Caki2 (cell line): ENCODE measurements around the gene MTA3. TPM values are rescaled to one million over a fixed set of nuclear protein-coding genes. Genes with fewer than 3 reads are reported as not detected.
"Not testable (repeated sequence)": the region's sequence is repeated elsewhere in the genome, so short reads cannot be mapped to it uniquely, and the experiment has no call there.

Experiments used
- DNase-seq: peaks from one replicate; pipeline ENCODE4 v3.0.0-alpha.2; 2015; ENCODE audit warnings: low read depth
- in situ Hi-C: cut with HindIII; loops from 2 replicates; pipeline ENCODE4 v1.10.0; 2016; ENCODE audit warnings: low sequenced_read_pairs, low pct_unique_long_range_greater_than_20kb, mixed read lengths
- total RNA-seq: library from RNA; depleted of rRNA; stranded (reverse); fragments of >200 nt; shearing (Covaris generic); gene quantifications from 2 replicates; pipeline ENCODE4 v1.2.3, GENCODE V29; 2014; ENCODE audit warnings: low replicate concordance; rRNA removed

Gene MTA3
- total RNA-seq = 31.2 and 31.6 TPM in 2 replicates

DNA sequence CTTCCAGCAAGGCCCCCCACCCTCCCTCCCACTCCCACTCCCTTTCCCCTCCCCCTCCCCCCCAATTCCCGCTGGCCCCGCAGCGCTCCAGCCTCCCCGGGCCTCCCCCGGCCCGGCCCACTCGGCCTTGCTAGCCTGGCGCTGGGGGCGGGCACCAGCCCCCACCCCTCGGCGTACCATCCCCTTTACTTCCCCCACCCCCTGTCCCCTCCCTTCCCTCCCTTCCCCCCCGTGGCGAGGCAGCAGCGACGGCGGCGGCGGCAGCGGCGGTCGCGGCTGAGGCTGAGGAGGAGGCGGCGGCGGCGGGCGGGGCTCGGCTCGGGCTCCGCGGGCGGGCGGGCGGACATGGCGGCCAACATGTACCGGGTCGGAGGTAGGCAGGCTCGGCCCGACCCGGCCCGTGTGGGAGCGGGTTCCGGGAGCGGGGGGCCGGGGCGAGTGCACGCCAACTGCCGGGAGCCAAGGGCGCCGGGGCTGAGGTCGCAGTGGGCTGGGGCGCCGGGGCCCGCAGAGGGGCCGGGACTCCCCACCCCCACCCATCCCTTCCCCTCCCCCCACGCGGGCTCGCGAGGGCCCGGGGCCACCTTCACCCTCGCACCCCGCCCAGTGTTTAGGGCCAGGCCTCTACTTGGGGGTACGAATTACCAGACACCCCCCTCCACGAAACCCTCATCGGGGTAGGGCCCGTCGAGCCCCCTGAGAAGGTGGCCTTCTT lies at the start of gene MTA3:
Gene MTA3 (plus strand): TSS at position 232 of the 715 bp plus-strand sequence. CDS start 114 bp downstream, at position 346.
- in situ Hi-C loops = no loop called here
- peak; percentile 16 for DNase-seq

DNA sequence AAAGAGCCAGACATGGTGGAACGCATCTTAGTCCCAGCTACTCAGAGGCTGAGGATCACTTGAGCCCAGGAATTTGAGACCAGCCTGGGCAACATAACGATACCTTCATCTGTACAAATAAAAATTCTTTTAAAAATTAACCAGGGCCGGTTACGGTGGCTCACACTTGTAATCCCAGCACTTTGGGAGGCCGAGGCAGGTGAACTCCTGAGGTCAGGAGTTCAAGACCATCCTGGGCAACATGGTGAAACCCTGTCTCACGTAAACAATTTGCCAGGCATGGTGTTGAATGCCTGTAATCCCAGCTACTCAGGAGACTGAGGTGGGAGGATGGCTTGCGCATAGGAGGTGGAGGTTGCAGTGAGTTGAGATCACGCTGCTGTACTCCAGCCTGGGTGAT lies 48.8 kb upstream of the MTA3 start:
- DNase-seq = no peak
- in situ Hi-C loops = no loop called here

DNA sequence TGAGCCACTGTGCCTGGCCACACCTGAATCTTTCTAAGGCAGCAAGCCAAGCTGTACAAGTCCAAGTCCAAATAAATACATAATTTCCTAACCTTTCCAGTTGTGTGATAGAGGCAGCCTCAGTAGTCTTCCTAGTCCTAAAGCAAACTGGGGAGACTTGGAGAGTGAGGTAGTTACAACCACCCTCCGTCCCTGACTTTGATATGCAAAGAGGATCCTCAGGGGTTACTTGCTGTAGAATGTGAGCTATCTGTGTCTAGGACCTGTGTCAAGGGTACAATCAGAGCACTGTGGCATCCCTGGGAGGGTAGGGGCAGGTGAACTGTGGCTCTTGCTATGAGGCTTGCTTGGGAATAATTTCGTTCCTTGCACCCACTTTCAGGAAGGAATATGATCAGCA lies 46.4 kb upstream of the MTA3 start:
- DNase-seq = no peak
- in situ Hi-C loops = no loop called here

DNA sequence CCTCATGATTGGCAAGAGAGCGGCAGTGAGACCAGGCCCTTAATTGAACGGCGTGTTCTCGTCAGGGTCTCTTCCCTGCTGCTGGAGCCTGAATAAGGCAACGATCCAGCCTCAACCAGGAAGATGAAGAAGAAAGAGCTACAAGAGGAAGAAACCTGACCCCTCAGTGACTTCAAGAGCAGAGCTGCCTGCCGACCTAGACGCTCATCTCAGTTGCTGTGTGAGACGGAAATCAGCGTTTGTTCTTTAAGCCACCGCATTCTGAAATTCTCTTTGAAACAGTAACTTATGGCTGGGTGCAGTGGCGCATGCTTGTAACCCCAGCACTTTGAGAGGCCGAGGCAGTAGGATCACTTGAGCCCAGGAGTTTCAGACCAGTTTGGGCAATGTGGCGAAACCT lies 45.1 kb upstream of the MTA3 start:
- DNase-seq = no peak
- in situ Hi-C loops = no loop called here

DNA sequence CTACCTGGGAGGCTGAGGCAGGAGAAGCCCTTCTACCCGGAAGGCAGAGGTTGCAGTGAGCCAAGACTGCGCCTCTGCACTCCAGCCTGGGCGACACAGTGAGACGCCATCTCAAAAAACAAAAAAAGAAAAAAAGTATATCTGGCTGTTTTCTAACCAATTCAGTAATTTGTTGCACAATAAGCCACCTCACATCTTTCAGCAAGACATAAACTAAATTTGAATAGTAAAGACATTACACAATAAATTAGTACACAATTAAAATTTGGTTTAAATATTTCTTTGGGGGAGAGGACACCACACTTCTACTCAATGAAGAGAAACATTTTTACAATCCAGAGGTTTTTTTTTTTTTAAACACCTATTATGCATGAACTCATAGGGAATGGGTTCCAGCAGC lies 36.0 kb upstream of the MTA3 start:
- in situ Hi-C loops = no loop called here
- no peak for DNase-seq

DNA sequence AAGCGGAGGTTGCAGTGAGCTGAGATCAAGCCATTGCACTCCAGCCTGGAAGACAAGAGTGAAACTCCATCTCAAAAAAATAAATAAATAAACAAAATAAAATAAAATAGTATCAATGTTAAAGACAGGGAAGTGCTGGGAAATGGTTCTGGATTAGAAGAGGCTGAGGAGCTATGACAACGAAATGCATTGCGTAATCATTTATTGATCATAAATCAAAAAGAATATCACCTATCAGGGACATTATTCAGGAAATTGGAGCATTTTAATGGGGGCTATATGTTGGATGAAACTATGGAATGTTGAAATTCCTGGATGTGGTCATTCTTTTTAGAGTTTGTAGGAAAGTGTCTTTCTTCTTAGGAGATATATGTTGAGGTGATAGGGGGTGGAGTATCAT lies 30.9 kb upstream of the MTA3 start:
- DNase-seq = no peak
- in situ Hi-C loops = no loop called here

DNA sequence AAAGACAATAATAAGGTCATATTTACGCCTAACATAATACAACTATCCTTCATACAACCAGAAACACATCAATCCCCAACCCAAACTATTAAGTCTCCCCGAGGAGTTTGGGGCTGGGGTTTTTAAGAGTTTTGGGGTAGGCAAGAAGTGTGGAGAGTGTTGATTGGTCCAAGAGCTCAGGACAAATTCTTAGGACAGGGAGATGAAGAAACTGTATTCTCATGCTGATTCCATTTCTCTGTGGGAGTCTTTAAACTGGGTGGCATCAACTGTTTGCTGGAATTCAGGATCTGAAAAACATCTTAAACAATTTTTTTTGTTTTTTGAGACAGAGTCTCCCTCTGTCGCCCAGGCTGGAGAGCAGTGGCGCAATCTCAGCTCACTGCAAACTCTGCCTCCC lies 25.6 kb upstream of the MTA3 start:
- in situ Hi-C loops = no loop called here

DNA sequence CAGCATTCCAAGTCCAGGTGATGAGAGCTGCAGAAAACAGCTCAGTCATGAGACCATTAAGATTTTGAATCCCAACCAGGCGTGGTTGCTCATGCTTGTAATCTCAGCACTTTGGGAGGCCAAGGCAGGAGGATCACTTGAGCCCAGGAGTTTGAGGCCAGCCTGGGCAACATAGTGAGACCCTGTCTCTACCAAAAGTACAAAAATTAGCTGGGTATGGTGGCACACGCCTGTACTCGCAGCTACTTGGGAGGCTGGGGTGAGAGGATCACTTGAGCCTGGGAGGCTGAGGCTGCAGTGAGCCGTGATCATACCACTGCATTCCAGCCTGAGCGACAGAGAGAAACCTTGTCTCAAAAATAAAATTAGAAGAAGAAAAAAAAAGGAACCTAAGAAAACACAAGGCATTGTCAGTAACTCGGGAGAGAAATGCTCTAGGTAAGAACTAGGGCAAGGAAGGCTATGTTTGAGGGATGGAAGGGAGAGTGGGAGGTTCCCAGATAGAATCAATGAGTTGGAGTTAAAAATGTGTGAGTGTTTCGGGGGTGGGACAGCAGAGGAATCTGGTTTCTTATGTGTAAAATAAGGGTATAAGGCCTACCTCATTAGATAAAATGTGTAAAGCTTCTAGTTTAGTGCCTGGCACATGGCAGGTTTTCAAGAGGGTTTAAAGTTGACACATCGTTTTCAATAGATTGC lies 23.3 kb upstream of the MTA3 start:
- no peak for DNase-seq
- in situ Hi-C loops = no loop called here

More for the DNA sequence above, 25.6 kb upstream of the MTA3 start:
- DNase-seq = no peak

DNA sequence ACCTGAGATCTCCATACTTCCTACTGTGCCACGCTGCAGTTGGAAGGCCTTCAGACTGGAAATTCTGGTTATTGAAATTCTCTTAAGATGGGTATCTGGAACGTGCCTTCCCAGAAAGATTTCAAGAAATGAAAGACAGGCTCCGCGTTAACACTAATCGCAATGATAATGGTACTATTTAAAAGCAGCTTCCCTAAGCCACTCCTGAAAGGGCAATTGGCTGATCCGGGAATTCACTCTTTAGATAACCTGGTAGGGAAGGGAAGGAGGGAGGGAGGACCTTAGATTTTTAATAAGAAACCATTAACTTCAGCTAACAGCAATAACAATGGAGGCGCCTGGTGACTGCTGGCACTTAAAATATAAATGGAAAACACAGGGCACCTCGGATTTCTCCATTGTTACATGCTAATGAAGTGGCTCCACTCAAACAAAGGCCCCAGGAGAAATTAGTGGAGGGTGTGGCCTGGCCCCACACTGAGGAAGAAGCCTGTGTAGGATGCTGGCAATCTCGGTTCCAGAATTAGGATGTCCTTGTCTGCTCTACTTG lies 22.5 kb upstream of the MTA3 start:
- DNase-seq = no peak
- in situ Hi-C loops = no loop called here

DNA sequence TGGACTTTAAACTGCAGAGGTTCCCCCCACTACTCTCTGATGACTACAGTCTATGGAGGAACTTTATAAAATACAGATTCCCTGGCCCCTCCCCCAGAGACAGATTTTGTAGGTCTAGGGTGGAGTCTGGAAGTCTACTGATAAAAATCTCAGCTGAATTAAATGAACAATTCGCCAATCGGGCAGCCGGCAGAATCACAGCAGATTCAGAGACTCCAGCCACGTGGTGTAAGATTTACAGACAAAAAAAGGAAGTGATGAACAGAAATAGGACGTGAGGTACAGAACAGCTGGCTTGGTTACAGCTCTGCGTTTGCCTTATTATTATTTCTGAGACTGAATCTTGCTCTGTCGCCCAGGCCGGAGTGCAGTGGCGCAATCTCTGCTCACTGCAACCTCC lies 21.4 kb upstream of the MTA3 start:
- in situ Hi-C loops = no loop called here
- no peak for DNase-seq

DNA sequence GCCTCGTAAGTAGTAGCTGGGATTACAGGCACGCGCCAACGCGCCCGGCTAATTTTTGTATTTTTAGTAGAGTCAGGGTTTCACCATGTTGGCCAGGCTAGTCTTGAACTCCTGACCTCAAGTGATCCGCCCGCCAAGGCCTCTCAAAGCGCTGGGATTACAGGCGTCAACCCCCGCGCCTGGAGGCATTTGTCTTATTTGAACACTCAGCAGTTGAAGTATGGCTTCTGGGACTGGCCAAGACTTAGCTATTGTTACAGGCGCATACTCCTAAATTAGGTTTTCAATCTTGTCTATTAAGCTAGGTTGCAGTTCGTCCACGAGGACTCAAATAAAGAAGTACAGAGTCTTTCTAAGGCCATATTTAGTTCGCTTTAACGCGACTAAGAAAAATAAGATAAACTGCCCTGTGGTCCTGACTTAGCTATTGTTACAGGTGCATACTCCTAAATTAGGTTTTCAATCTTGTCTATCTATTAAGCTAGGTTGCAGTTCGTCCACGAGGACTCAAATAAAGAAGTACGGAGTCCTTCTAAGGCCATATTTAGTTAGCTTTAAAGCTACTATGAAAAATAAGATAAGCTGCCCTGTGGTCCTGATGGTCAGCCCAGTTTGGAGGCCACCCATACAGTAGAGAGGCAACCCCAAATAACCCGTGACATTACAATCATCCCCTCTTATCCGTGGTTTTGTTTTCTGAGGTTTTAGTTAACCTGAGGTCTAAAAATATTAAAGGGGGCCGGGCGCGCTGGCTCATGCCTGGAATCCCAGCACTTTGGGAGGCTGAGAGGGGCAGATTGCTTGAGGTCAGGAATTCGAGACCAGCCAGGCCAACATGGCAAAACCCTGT lies 20.8 kb upstream of the MTA3 start:
- in situ Hi-C loops = no loop called here
- DNase-seq = no peak

DNA sequence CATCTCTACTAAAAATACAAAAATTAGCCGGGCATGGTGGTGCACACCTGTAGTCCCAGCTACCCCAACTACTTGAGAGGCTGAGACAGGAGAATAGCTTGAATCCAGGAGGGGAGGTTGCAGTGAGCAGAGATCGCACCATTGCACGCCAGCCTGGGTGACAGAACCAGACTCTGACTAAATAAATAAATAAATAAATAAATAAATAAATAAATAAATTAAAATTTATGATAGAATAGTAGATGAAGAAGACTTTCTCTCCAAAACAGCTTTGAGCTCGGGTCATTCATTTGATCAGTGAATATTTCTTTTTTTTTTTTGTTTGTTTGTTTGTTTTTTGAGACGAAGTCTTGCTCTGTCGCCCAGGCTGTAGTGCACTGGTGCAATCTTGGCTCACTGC lies 17.6 kb upstream of the MTA3 start:
- no peak for DNase-seq
- in situ Hi-C loops = no loop called here

DNA sequence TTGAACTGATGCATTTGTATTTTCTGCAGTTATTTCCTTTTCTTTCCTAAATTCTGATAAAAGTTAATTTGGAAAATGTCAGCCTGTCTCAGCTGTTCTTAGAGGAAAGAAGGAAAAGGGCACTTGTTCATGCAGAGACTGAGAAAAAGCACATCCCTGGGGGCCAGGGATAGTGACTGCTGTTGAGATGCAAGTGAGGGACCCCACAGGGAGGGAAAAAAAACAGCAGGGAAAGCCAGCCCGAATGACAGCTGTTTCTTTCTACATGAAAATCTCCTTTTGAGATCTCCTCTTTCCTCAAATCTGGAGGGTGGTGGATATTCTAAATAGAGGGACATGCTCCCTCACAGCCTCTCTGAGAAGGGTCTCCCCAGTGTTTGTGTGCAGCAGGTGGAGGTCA lies 14.0 kb upstream of the MTA3 start:
- no peak for DNase-seq
- in situ Hi-C loops = no loop called here

DNA sequence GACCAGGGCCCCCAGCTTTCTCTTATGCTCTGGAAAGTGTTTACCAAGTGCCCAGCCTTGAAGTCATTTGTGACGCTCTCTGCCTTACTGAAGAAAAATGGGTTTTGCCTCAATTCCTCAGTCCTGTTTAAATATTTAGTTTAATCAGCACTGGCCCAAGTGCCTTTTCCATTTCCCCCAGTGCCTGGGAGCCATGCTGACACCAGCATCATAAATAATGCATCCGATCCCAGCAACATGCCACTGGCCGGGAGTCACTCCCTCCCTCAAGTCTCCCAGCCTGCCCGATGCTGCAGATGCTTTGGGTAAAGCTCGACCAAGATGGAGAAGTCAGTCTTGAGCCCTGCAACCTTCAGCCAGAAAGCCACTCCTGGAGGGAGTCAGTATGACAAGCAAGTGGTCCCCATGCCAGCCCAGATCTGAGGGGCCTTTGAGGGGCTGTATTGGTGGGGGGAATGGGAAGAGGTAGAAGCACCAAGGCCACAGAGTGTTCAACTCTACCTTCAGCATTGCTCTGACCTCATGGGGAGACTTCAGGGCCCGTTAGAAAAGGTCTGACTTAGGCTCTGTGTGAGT lies 12.0 kb upstream of the MTA3 start:
- in situ Hi-C loops = no loop called here
- no peak for DNase-seq

DNA sequence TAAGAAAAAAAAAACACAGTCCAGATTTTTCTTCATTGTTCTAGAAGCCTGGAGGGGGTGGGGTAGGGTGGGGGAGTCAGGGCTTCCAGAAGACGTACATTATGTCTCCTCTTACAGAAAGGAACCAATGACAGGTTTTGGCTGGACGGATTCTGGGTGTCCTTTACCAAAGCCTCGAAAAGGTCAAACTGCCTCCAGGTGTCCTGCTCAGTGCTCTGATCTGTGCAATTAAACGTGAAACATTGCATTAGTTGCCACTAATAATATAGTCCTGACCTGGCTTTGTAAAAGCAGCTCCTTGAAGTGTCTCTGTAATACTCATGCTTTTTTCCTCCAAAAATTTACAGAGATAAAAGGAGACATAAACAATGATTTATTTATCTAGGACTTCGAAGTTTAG lies 11.1 kb upstream of the MTA3 start:
- in situ Hi-C loops = no loop called here
- no peak for DNase-seq

DNA sequence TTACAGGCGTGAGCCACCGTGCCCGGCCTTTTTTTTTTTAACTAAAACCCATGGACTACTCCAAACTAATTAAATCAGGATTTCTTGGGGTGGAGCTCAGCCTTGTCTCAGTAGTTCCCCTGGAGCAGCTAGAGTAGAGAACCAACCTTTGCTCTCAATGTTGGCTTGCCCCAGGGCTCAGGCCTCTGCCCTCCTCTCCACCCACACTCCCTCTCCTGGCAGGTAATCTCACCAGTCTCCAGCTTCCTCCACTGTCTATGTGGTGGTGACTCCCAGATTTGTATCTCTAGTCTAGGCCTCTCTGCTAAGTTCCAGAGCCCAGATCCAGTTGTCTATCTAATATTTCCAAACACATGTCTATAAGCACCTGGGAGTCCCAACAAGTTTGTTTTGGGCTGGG lies 9.6 kb upstream of the MTA3 start:
- in situ Hi-C loops = no loop called here
- peak; percentile 10 for DNase-seq

DNA sequence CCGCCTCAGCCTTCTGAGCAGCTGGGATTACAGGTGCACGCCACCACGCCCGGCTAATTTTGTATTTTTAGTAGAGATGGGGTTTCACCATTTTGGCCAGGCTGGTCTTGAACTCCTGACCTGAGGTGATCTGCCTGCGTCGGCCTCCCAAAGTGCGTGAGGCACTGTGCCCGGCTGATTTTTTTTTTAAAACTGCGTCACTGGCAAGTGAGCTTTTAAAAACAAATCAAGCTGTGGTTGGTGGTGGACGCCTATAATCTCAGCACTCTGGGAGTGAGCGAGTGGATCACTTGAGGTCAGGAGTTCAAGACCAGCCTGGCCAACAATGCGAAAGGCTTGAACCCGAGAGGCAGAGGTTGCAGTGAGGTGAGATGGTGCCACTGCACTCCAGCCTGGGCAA lies 8.3 kb upstream of the MTA3 start:
- in situ Hi-C loops, DNase-seq: not testable (repeated sequence)

DNA sequence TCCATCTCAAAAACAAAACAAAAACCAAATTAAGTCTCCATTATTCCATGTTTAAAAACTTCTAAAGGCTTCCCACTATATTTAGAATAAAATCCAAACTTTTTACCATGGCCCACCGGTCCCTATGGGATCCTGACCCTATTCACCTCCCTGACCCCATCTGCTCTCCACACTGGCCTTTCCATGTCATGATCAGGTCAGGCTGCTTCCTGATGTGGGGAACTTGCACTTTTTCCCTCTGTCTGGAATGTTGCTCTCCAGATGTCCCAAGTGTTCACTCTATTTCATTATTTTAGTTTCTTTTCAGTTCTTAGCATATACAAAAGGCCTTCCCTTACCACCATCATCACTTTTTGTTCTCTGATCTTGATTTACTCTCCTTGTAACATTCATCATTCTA lies 7.5 kb upstream of the MTA3 start:
- DNase-seq = no peak
- in situ Hi-C loops = no loop called here
